Midbrain (tissue), 1 donor: ENCODE measurements around the gene GPR107.

Experiments used
- DNase-seq: peaks from one replicate; lab custom pipeline; 2025; lab: John Stamatoyannopoulos, UW

Gene GPR107

DNA sequence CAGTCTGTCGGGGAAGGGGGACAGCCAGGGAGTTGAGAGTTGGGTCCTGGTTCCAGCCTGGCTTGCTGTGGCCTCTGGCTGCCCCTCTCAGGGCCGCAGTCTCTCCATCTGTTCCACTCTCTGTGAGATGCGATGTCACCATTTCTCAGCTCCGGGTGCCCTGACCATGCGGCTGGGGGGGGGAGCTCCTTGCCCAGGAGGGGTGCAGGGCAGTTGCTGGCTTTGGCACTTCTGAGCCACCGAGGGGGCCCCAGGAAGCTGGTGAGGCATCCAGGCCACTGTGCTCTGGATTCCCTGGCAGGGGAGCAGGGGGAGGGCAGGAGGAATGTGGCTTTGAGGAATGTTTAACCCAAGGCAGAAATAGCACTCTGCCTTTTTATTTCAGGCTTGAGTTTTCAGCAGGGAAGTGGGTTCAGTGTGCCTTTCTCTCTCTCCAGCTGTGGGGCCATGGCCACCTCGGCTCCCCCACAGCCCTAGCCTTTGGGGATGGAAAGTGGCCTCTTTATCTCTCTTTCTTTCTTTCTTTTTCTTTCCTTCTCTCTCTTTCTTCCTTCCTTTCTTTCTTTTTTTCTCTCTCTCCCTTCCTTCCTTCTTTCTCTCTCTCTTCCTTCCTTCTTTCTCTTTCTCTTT is 129.5 kb downstream of the GPR107 start:
- no peak for DNase-seq

DNA sequence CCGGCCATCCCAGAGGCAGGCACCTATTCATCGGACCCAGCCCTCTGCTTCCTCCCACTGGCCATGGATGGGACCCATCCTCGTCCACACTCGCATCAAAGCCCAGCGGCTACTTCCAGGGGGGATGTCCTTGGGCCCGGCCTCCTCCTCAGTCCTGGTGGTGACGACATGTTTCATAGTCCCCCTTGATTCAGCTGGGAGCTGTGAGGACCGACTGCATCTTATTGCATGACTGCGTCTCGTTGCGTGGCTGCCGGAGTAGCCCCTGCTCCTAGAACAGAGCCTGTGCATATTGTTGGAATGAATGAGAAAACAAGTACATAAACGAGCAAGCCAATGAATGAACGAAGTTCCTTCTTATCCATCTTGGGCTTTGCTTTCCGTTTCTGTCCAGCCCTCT is 131.3 kb downstream of the GPR107 start:
- DNase-seq = no peak

GRCh38 chr9:130185490-130186031 is 131.9 kb downstream of the GPR107 start:
- DNase-seq = no peak

DNA sequence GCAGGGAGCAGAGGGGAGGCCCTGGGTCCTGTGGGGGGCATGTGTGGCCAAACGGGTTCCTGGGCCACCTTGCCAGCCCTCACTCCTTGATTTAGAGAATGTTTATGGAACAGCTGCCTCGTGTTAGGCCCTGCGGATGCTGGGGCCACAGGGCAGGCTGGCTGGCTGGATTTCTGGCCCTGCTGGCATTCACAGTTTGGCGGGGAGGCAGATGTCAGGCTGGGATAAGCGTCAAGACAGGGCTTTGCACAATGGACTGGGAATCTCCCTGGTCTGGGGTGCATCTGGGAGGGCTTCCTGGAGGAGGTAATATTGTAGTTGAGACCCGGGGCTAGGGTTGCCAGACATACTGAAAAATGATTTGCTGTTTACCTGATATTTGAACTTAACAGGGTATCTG is 132.3 kb downstream of the GPR107 start:
- no peak for DNase-seq

- DNase-seq = no peak
These were observed 133.3 kb downstream of the GPR107 start for GRCh38 chr9:130186839-130187522.

- no peak for DNase-seq
These were observed 133.8 kb downstream of the GPR107 start for GRCh38 chr9:130187523-130187846.

- no peak for DNase-seq
These were observed 135.3 kb downstream of the GPR107 start for GRCh38 chr9:130188860-130189481.
